ENCODE data around the gene GRXCR2.

- no peak for TF ChIP-seq CTCF (conservative IDR thresholded peaks at IDR 0.05; ENCODE audit: low read depth, low read length)
- no peak for TF ChIP-seq SMC3 (IDR thresholded peaks at IDR 0.05; ENCODE audit: low read depth, low read length)
- no peak for TF ChIP-seq POLR2A (IDR thresholded peaks at IDR 0.05; ENCODE audit: low read depth, low read length)
- no peak for TF ChIP-seq RCOR1 (IDR thresholded peaks at IDR 0.05; ENCODE audit: insufficient replicate concordance, low read length)
- no peak for TF ChIP-seq BHLHE40 (IDR thresholded peaks at IDR 0.05; ENCODE audit: low read depth, low read length)
- TF ChIP-seq RFX5 (IDR thresholded peaks at IDR 0.05; ENCODE audit: low read depth, low read length): no peak
- no peak for TF ChIP-seq MXI1 (IDR thresholded peaks at IDR 0.05; ENCODE audit: borderline replicate concordance, low read depth, low read length)
- no peak for TF ChIP-seq MAZ (IDR thresholded peaks at IDR 0.05; ENCODE audit: borderline replicate concordance, low read depth, low read length)
These were observed 32.2 kb downstream of the GRXCR2 start for GRCh38 chr5:145840458-145841132.
